ENCODE results near the gene PTTG1IP.

DNA sequence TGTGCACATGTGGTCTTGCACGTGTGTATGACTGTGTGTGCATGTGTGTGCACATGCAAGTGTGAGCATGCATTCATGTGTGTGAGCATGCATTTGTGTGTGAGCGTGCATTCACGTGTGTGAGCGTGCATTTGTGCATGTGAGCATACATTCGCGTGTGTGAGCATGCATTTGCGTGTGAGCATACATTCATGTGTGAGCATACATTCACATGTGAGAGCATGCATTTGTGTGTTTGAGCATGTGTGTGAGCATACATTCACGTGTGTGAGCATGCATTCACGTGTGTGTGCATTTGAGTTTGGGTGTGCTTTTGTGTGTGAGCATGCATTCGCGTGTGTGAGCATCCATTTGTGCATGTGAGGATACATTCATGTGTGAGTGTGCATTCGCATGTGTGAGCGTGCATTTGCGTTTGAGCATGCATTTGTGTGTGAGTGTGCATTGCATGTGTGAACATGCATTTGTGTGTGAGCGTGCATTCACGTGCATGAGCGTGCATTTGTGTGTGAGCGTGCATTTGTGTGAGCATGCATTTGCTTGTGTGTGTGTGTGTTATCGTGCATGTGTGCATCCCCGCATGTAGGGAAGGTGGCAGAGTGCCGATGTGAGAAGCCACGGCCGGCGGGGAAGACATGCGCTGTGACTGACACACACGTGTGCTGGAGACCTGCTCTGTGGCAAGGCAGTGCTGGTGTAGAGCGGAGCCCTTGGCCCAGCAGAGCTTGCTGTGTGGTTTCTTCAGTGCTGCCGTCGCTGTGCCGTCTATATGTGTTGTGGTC lies 29.0 kb upstream of the PTTG1IP start:
- TF ChIP-seq CTCF (IDR thresholded peaks at IDR 0.05), result no peak
- no peak for TF ChIP-seq EP300 (IDR thresholded peaks at IDR 0.05)
- no peak for TF ChIP-seq POLR2A (IDR thresholded peaks at IDR 0.05)
- TF ChIP-seq POLR2AphosphoS5 (IDR thresholded peaks at IDR 0.05), result no peak

Data from upper lobe of left lung (tissue), 4 donors.